PC-9 (cell line): Measurements from ENCODE around the gene PTGDS. TPM values are rescaled to one million over a fixed set of nuclear protein-coding genes. Genes with fewer than 3 reads are reported as not detected.

Experiments used
- BruUV-seq: library from RNA; stranded (reverse); fragments of 400-500 nt; replicated peaks from 2 replicates; lab custom pipeline; 2021; lab: Mats Ljungman, UMichigan
- CTCF ChIA-PET: fragments of 300-600 bp; sonication (Branson Sonifier 250); formaldehyde crosslinking; loops from one replicate; lab custom pipeline; 2022; ENCODE audit warnings: antibody characterized with exemption; lab: Charles Lee
- POLR2A ChIA-PET: fragments of 300-600 bp; sonication (Branson Sonifier 250); formaldehyde crosslinking; loops from one replicate; lab custom pipeline; 2022; ENCODE audit warnings: antibody characterized with exemption; ENCODE audit not compliant: unreplicated experiment; lab: Charles Lee
- DNase-seq, 2 experiments: peaks; one replicate each; pipeline versions ENCODE4 v3.0.0 to v3.0.0-alpha.2; 2015 to 2022; ENCODE audit warnings: mixed read lengths in 1 of 2
- H2AFZ ChIP-seq: fragments of 200-600 bp; sonication (generic); 2 replicates; pipeline ENCODE4 v1.8.1; 2017; ENCODE audit warnings: antibody characterized with exemption
- H3F3A ChIP-seq: fragments of 200-600 bp; sonication (generic); 2 replicates; pipeline ENCODE4 v1.8.1; 2017; ENCODE audit warnings: antibody characterized with exemption, mild to moderate bottlenecking, low read depth; ENCODE audit not compliant: insufficient read depth
- H3K27ac ChIP-seq: fragments of 200-600 bp; sonication (generic); 2 replicates; pipeline ENCODE4 v1.6.1; 2016; ENCODE audit warnings: mixed run types
- H3K27me3 ChIP-seq: fragments of 200-600 bp; sonication (generic); 2 replicates; pipeline ENCODE4 v1.6.1; 2016; ENCODE audit warnings: low read depth, mixed run types; ENCODE audit not compliant: insufficient read depth
- H3K36me3 ChIP-seq: fragments of 200-600 bp; sonication (generic); 2 replicates; pipeline ENCODE4 v1.6.1; 2016; ENCODE audit warnings: low read depth, mixed run types
- H3K4me1 ChIP-seq: fragments of 200-600 bp; sonication (generic); replicated peaks from 2 replicates; pipeline ENCODE4 v1.6.1; 2016; ENCODE audit warnings: mixed run types; ENCODE audit not compliant: insufficient read depth
- H3K4me2 ChIP-seq: fragments of 200-600 bp; sonication (generic); 2 replicates; pipeline ENCODE4 v1.6.1; 2017; ENCODE audit warnings: mixed run types
- H3K4me3 ChIP-seq: fragments of 200-600 bp; sonication (generic); 2 replicates; pipeline ENCODE4 v1.6.1; 2016; ENCODE audit warnings: mixed run types
- H3K79me2 ChIP-seq: fragments of 200-600 bp; sonication (generic); 2 replicates; pipeline ENCODE4 v1.6.1; 2017; ENCODE audit warnings: low read depth, mixed run types
- H3K9me2 ChIP-seq: fragments of 200-600 bp; sonication (generic); 2 replicates; pipeline ENCODE4 v1.8.1; 2017; ENCODE audit warnings: mild to moderate bottlenecking; ENCODE audit not compliant: insufficient read depth
- H3K9me3 ChIP-seq: fragments of 200-600 bp; sonication (generic); 2 replicates; pipeline ENCODE4 v1.8.1; 2016; ENCODE audit warnings: low read depth; ENCODE audit not compliant: insufficient read depth
- H4K20me1 ChIP-seq: fragments of 200-600 bp; sonication (generic); 2 replicates; pipeline ENCODE4 v1.8.1; 2017; ENCODE audit not compliant: insufficient read depth
- EZH2 ChIP-seq: fragments of 200-600 bp; sonication (generic); IDR thresholded peaks from 2 replicates; pipeline ENCODE4 v1.8.0; 2017; ENCODE audit warnings: antibody characterized with exemption, low read depth
- intact Hi-C: fragments of 100-400 bp; cut with micrococcal nuclease; formaldehyde crosslinking; loops from one replicate; pipeline ENCODE4 v1.10.0; 2022; ENCODE audit not compliant: unreplicated experiment
- total RNA-seq: library from RNA; stranded (reverse); gene quantifications from 2 replicates; pipeline ENCODE4 v1.2.3, GENCODE V29; 2021
- TF ChIP-seq, protein P1 (sequence below): fragments of 200-600 bp; sonication (generic); conservative IDR thresholded peaks from 2 replicates; pipeline ENCODE4 v1.6.1; 2017; ENCODE audit warnings: mixed run types, antibody characterized with exemption, mild to moderate bottlenecking, moderate library complexity

PTGDS gene
- total RNA-seq, 1 experiment from 2014 or later: 1.7 TPM

DNA sequence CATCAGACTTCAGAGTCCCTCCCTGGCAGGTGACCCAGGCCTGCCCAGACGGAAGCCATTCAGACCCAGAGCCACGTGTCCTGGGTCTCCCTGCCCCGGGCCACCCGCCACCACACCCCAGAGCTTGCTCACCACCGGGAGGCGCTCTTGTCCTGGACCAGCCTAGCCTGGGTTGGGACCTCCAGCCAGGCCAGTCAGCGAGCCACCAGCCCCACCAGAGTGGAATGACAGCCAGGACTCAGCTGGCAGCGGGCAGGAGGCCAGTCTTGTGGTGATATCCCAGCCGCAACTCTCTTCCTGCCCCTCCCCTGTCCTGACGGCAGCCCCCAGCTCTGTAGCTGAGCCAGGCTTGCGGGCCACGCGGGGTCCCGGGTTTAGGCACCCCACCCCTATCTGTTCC is 1.7 kb upstream of the PTGDS start:
- H3K9me2 ChIP-seq: no peaks in the 10 kb centered on the region
- POLR2A ChIA-PET: no interaction called here
- CTCF ChIA-PET: interaction anchor here (1.1 to 1.2 kb wide), 2 partner anchors 21 to 54 kb away, joined by 3 read pairs; partner anchors contain the start of gene CLIC3
- H3K9me3 ChIP-seq: no peaks in the 10 kb centered on the region
- H3K4me1 ChIP-seq: no peaks in the 10 kb centered on the region
- H3K4me2 ChIP-seq: no peak overlapping the region
- TF ChIP-seq, protein P1, sequence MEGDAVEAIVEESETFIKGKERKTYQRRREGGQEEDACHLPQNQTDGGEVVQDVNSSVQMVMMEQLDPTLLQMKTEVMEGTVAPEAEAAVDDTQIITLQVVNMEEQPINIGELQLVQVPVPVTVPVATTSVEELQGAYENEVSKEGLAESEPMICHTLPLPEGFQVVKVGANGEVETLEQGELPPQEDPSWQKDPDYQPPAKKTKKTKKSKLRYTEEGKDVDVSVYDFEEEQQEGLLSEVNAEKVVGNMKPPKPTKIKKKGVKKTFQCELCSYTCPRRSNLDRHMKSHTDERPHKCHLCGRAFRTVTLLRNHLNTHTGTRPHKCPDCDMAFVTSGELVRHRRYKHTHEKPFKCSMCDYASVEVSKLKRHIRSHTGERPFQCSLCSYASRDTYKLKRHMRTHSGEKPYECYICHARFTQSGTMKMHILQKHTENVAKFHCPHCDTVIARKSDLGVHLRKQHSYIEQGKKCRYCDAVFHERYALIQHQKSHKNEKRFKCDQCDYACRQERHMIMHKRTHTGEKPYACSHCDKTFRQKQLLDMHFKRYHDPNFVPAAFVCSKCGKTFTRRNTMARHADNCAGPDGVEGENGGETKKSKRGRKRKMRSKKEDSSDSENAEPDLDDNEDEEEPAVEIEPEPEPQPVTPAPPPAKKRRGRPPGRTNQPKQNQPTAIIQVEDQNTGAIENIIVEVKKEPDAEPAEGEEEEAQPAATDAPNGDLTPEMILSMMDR: no peak
- no peaks in the 10 kb centered on the region for H3K79me2 ChIP-seq
- BruUV-seq: no TSS peak
- no peaks in the 10 kb centered on the region for H3K36me3 ChIP-seq
- H3K27ac ChIP-seq: no peak overlapping the region
- H3K27me3 ChIP-seq: no peaks in the 10 kb centered on the region
- H3F3A ChIP-seq: peaks cover 12% of the 10 kb centered on the region; the same call in 1 of the 2 replicates
- no peak overlapping the region for H2AFZ ChIP-seq
- H4K20me1 ChIP-seq: no peaks in the 10 kb centered on the region
- intact Hi-C loops: no loop called here
- no peak for DNase-seq
- H3K4me3 ChIP-seq: no peak overlapping the region

DNA sequence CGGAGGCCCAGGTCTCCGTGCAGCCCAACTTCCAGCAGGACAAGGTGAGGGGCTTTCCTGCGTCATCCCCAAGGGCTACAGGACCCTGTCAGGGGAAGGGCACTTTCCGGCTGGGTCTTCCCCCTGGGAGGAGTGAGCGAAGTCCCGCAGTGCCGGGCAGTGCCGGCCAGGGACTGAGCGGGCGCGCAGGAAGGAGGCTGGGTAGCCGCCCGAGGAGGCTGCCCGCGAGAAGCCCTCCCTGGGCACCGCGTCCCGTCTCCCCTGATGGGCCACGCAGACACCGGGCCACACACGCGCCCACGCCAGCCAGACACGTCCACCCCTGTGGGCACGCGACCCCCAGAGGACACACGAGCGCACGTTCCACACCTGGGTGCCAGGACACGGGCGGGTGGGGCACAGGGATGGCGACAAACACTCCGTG is 357 bp downstream of the PTGDS start:
- Histone ChIP-seq H3K79me2 (no peaks in the 10 kb centered on the region), H3K4me3 (peak overlapping the region; percentile 38; the same call in 1 of the 2 replicates), H3K27me3 (no peaks in the 10 kb centered on the region), H3K36me3 (no peaks in the 10 kb centered on the region), H3K27ac (no peak overlapping the region), H2AFZ (no peak overlapping the region), H3K4me1 (peaks cover 7% of the 10 kb centered on the region), H3K9me2 (no peaks in the 10 kb centered on the region), H3K9me3 (no peaks in the 10 kb centered on the region), H4K20me1 (no peaks in the 10 kb centered on the region), H3F3A (peaks cover 12% of the 10 kb centered on the region; the same call in 1 of the 2 replicates), H3K4me2 (peak overlapping the region; percentile 66)
- ChIA-PET CTCF (interaction anchor here (0.6 to 1.0 kb wide), 2 partner anchors 28 to 30 kb away, joined by 4 to 5 read pairs; no protein-coding TSS in a partner anchor), POLR2A (no interaction called here)
- TF ChIP-seq EZH2: no peak
- TF ChIP-seq, protein P1: no peak
- no peak for DNase-seq
- no TSS peak for BruUV-seq
- intact Hi-C loops: no loop called here

DNA sequence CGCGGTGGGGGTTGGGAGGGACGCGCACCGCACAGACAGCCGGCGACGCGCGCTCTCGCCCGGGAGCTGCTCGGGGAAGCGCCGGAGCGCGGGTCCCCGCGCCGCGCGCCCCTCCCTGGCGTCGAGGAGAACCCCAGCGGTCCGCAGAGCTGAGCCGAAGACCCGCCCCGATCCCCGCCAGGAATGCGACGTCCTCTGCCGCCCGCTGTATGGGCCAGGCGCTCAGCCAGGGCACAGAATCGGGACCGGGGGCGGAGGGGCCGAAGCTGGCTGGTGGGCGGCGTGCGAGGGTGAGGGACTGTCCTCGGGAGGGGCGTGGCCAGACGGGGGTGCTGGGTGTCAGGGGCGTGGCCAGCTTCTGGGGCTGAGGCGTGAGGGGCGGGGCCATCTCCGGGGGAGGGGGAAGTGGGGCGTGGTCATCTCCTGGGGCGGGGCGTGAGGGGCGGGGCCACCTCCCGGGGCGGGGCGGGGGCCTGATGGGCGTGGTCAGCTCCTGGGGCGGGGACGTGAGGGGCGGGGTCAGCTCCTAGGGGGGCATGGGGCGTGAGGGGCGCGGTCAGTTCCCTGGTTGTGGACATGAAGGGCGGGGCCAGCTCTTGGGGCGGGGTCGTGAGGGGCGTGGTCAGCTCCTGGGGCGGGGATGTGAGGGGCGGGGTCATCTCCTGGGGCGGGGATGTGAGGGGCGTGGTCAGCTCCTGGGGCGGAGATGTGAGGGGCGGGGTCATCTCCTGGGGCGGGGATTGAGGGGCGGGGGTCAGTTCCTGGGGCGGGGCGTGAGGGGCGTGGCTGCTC is 965 bp downstream of the PTGDS start:
- peak overlapping the region; percentile 66 for H3K4me2 ChIP-seq
- TF ChIP-seq, protein P1: no peak
- TF ChIP-seq EZH2: no peak
- intact Hi-C loops: no loop called here

More for the DNA sequence above, 965 bp downstream of the PTGDS start:
- peak overlapping the region; percentile 38; the same call in 1 of the 2 replicates for H3K4me3 ChIP-seq
- peaks cover 9% of the 10 kb centered on the region for H3K4me1 ChIP-seq
- no peaks in the 10 kb centered on the region for H3K79me2 ChIP-seq
- POLR2A ChIA-PET: interaction anchor here (0.5 to 1.1 kb wide), 9 partner anchors 14 to 617 kb away, joined by 3 to 21 read pairs (median 10); partner anchors contain the start of genes CLIC3, NRARP and PAXX
- no peaks in the 10 kb centered on the region for H4K20me1 ChIP-seq
- DNase-seq: peak in 1 of 2 experiments; percentile 83
- H3K9me3 ChIP-seq: no peaks in the 10 kb centered on the region
- CTCF ChIA-PET: interaction anchor here (0.5 to 1.1 kb wide), 12 partner anchors 15 to 767 kb away, joined by 3 to 9 read pairs (median 5); partner anchors contain the start of gene ENTPD2
- H3K36me3 ChIP-seq: no peaks in the 10 kb centered on the region
- no TSS peak for BruUV-seq
- no peaks in the 10 kb centered on the region for H3K9me2 ChIP-seq
- no peak overlapping the region for H3K27ac ChIP-seq
- no peaks in the 10 kb centered on the region for H3K27me3 ChIP-seq
- peaks cover 12% of the 10 kb centered on the region; the same call in 1 of the 2 replicates for H3F3A ChIP-seq
- no peak overlapping the region for H2AFZ ChIP-seq
